ENCODE measurements around the gene SOX9. TPM values are rescaled to one million over a fixed set of nuclear protein-coding genes. Genes with fewer than 3 reads are reported as not detected.

SOX9 gene
- total and polyA plus RNA-seq, 2 of the 8 experiments (the other 6 are each of a cell fraction or from before 2014, with no cell fraction given), result 1.9 to 4.9 TPM

- no peak for TF ChIP-seq TAF7 (optimal IDR thresholded peaks at IDR 0.05; ENCODE audit: borderline replicate concordance, low read depth, low read length)
Measured at GRCh38 chr17:72146371-72146770, 25.6 kb downstream of the SOX9 start (continued).
